DND-41 (cell line): ENCODE data around the gene SLK.

ENCODE experiments used
- ATAC-seq: fragments of 200-7000 bp; cut with Tn5 transposase; 3 replicates; pipeline ENCODE4 v1.9.1; 2021; ENCODE audit warnings: low read depth; ENCODE audit not compliant: insufficient read depth
- DNase-seq: peaks from one replicate; pipeline ENCODE4 v3.0.0-alpha.2; 2020
- H2AFZ ChIP-seq: 2 replicates; pipeline ENCODE4 v1.6.0; 2012; ENCODE audit warnings: low read depth, low read length
- H3K27ac ChIP-seq: 2 replicates; pipeline ENCODE4 v1.5.1; 2012; ENCODE audit warnings: low read length, inconsistent platforms
- H3K27me3 ChIP-seq: fragments of 200-600 bp; sonication (generic); 2 replicates; pipeline ENCODE4 v1.6.0; 2012; ENCODE audit warnings: low read length, mild to moderate bottlenecking, inconsistent platforms; ENCODE audit not compliant: insufficient read depth, poor library complexity
- H3K36me3 ChIP-seq: 2 replicates; pipeline ENCODE4 v1.5.1; 2012; ENCODE audit warnings: low read length, inconsistent platforms; ENCODE audit not compliant: insufficient read depth
- H3K4me1 ChIP-seq: 2 replicates; pipeline ENCODE4 v1.5.1; 2012; ENCODE audit warnings: mild to moderate bottlenecking, low read length; ENCODE audit not compliant: insufficient read depth
- H3K4me2 ChIP-seq: 2 replicates; pipeline ENCODE4 v1.6.0; 2012; ENCODE audit warnings: mild to moderate bottlenecking, moderate library complexity, low read length, inconsistent platforms; ENCODE audit not compliant: insufficient read depth
- H3K4me3 ChIP-seq, 2 experiments: fragments of 200-600 bp in 1 of 2; shearing (Covaris generic) in 1 of 2; 2 replicates each; pipeline ENCODE4 v1.5.1; 2012 to 2016; ENCODE audit warnings: inconsistent platforms in 2 of 2, low read length in 2 of 2, mild to moderate bottlenecking in 2 of 2, low read depth in 1 of 2, moderate library complexity in 1 of 2
- H3K79me2 ChIP-seq: 2 replicates; pipeline ENCODE4 v1.6.0; 2012; ENCODE audit warnings: low read length, inconsistent platforms; ENCODE audit not compliant: insufficient read depth
- H3K9ac ChIP-seq: 2 replicates; pipeline ENCODE4 v1.6.0; 2012; ENCODE audit warnings: low read depth, mild to moderate bottlenecking, inconsistent platforms, low read length, moderate library complexity
- H3K9me3 ChIP-seq: 2 replicates; pipeline ENCODE4 v1.5.1; 2012; ENCODE audit warnings: low read length, moderate library complexity, mild to moderate bottlenecking, inconsistent platforms; ENCODE audit not compliant: insufficient read depth, severe bottlenecking
- H4K20me1 ChIP-seq: 2 replicates; pipeline ENCODE4 v1.6.0; 2012; ENCODE audit warnings: low read length; ENCODE audit not compliant: insufficient read depth
- EZH2 ChIP-seq: IDR thresholded peaks from 3 replicates; pipeline ENCODE4 v1.6.1; 2012; ENCODE audit warnings: borderline replicate concordance, low read depth, mild to moderate bottlenecking, moderate library complexity, low read length, inconsistent platforms; ENCODE audit not compliant: severe bottlenecking
- TF ChIP-seq, protein P1 (sequence below): IDR thresholded peaks from 2 replicates; pipeline ENCODE4 v1.5.1; 2012; ENCODE audit warnings: borderline replicate concordance, low read length, moderate library complexity, mild to moderate bottlenecking; ENCODE audit not compliant: poor library complexity, severe bottlenecking; ENCODE audit errors: extremely low read depth

SLK gene

GRCh38 chr10:103985726-103986125 is 18.8 kb downstream of the SLK start:
- H3K4me3 ChIP-seq = no peak overlapping the region
- no peaks in the 10 kb centered on the region for H3K9me3 ChIP-seq
- TF ChIP-seq EZH2 = no peak
- TF ChIP-seq, protein P1, sequence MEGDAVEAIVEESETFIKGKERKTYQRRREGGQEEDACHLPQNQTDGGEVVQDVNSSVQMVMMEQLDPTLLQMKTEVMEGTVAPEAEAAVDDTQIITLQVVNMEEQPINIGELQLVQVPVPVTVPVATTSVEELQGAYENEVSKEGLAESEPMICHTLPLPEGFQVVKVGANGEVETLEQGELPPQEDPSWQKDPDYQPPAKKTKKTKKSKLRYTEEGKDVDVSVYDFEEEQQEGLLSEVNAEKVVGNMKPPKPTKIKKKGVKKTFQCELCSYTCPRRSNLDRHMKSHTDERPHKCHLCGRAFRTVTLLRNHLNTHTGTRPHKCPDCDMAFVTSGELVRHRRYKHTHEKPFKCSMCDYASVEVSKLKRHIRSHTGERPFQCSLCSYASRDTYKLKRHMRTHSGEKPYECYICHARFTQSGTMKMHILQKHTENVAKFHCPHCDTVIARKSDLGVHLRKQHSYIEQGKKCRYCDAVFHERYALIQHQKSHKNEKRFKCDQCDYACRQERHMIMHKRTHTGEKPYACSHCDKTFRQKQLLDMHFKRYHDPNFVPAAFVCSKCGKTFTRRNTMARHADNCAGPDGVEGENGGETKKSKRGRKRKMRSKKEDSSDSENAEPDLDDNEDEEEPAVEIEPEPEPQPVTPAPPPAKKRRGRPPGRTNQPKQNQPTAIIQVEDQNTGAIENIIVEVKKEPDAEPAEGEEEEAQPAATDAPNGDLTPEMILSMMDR = no peak
- peaks cover 89% of the 10 kb centered on the region for H3K79me2 ChIP-seq
- ATAC-seq = no peak
- no peaks in the 10 kb centered on the region for H3K27me3 ChIP-seq
- H2AFZ ChIP-seq = no peak overlapping the region
- no peak overlapping the region for H3K27ac ChIP-seq
- H3K36me3 ChIP-seq = peaks cover 3% of the 10 kb centered on the region; the same call in 1 of the 2 replicates
- peaks cover 21% of the 10 kb centered on the region for H4K20me1 ChIP-seq
- no peak overlapping the region for H3K9ac ChIP-seq
- no peak for DNase-seq
- H3K4me1 ChIP-seq = peaks cover 26% of the 10 kb centered on the region
- H3K4me2 ChIP-seq = no peak overlapping the region

DNA sequence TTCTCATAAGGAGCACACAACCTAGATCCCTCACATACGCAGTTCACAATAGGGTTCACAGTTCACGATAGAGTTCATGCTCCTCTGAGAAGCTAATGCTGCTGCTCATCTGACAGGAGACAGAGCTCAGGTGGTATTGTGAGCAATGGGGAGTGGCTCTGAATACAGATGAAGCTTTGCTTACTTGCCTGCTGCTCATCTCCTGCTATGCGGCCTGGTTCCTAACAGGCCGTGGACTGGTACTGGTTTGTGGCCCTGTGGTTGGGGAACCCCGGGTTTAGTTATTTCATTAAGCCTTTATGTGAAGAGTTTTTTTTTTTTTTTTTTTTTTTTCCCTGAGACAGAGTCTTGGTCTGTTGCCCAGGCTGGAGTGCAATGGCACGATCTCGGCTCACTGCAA is 19.4 kb downstream of the SLK start:
- H3K4me3 ChIP-seq = no peak overlapping the region
- H3K36me3 ChIP-seq = peaks cover 6% of the 10 kb centered on the region; the same call in 1 of the 2 replicates
- no peak overlapping the region for H3K4me2 ChIP-seq
- H3K9ac ChIP-seq = no peak overlapping the region
- ATAC-seq (no peak), DNase-seq (no peak)
- no peaks in the 10 kb centered on the region for H3K9me3 ChIP-seq
- peaks cover 26% of the 10 kb centered on the region for H3K4me1 ChIP-seq
- no peaks in the 10 kb centered on the region for H3K27me3 ChIP-seq
- H3K79me2 ChIP-seq = peaks cover 83% of the 10 kb centered on the region
- no peak overlapping the region for H3K27ac ChIP-seq
- peaks cover 19% of the 10 kb centered on the region for H4K20me1 ChIP-seq
- TF ChIP-seq, protein P1 = no peak
- no peak for TF ChIP-seq EZH2
- H2AFZ ChIP-seq = no peak overlapping the region

- Histone ChIP-seq H3K36me3 (peaks cover 28% of the 10 kb centered on the region; the same call in 1 of the 2 replicates), H2AFZ (no peak overlapping the region), H3K9ac (no peak overlapping the region), H3K79me2 (peaks cover 46% of the 10 kb centered on the region), H3K4me3 (no peak overlapping the region), H4K20me1 (peaks cover 6% of the 10 kb centered on the region; the same call in 1 of the 2 replicates), H3K27me3 (no peaks in the 10 kb centered on the region), H3K9me3 (no peaks in the 10 kb centered on the region), H3K4me2 (no peak overlapping the region), H3K4me1 (no peaks in the 10 kb centered on the region), H3K27ac (no peak overlapping the region)
- DNase-seq = no peak
- ATAC-seq = no peak
- TF ChIP-seq EZH2 = no peak
- TF ChIP-seq, protein P1 = no peak
Observed at GRCh38 chr10:103990121-103990520, 23.2 kb downstream of the SLK start.

- peaks cover 31% of the 10 kb centered on the region for H3K36me3 ChIP-seq
- no peak overlapping the region for H3K27ac ChIP-seq
- H3K4me3 ChIP-seq = no peak overlapping the region
- DNase-seq = no peak
- no peaks in the 10 kb centered on the region for H3K9me3 ChIP-seq
- H3K79me2 ChIP-seq = peaks cover 42% of the 10 kb centered on the region
- no peak overlapping the region for H2AFZ ChIP-seq
- H3K4me2 ChIP-seq = no peak overlapping the region
- TF ChIP-seq EZH2 = no peak
- TF ChIP-seq, protein P1 = no peak
- no peaks in the 10 kb centered on the region for H3K4me1 ChIP-seq
- ATAC-seq = no peak
- peaks cover 6% of the 10 kb centered on the region; the same call in 1 of the 2 replicates for H4K20me1 ChIP-seq
- H3K27me3 ChIP-seq = no peaks in the 10 kb centered on the region
- H3K9ac ChIP-seq = no peak overlapping the region
Observed at GRCh38 chr10:103990531-103990930, 23.6 kb downstream of the SLK start.
